ENCODE results near the gene STRN4. TPM values are rescaled to one million over a fixed set of nuclear protein-coding genes. Genes with fewer than 3 reads are reported as not detected.

Gene STRN4
- total RNA-seq, 2 donors from 2014 or later, result 79.0 to 85.2 TPM

GRCh38 chr19:46723023-46723461 is 23.2 kb downstream of the STRN4 start:
- Mint-ChIP-seq H3K27me3 (ENCODE audit: low read depth) (no peaks in the 10 kb centered on the region), H3K9me3 (no peaks in the 10 kb centered on the region), H3K4me3 (no peak overlapping the region), H3K4me1 (ENCODE audit: low read depth) (peaks cover 22% of the 10 kb centered on the region), H3K36me3 (ENCODE audit: insufficient read depth in 2 of 2) (peaks cover 6 to 15% of the 10 kb centered on the region in 2 donors), H3K27ac (no peak overlapping the region)
- no peak for ATAC-seq (replicated peaks in 1 of 2)
- no peak for DNase-seq

- ATAC-seq (replicated peaks in 1 of 2) (no peak), DNase-seq (no peak)
- Mint-ChIP-seq H3K4me3 (no peak overlapping the region), H3K36me3 (ENCODE audit: insufficient read depth in 2 of 2) (peaks cover 6 to 14% of the 10 kb centered on the region in 2 donors), H3K27ac (no peak overlapping the region), H3K27me3 (ENCODE audit: low read depth) (no peaks in the 10 kb centered on the region), H3K4me1 (ENCODE audit: low read depth) (peaks cover 27% of the 10 kb centered on the region), H3K9me3 (no peaks in the 10 kb centered on the region)
These were observed 23.7 kb downstream of the STRN4 start for GRCh38 chr19:46722421-46723022.

GRCh38 chr19:46722004-46722380 is 24.3 kb downstream of the STRN4 start:
- H3K4me1 Mint-ChIP-seq (ENCODE audit: low read depth), result peaks cover 28% of the 10 kb centered on the region
- no peak for DNase-seq
- no peak overlapping the region for H3K4me3 Mint-ChIP-seq
- no peaks in the 10 kb centered on the region for H3K9me3 Mint-ChIP-seq
- no peak for ATAC-seq (replicated peaks in 1 of 2)
- peaks cover 6 to 13% of the 10 kb centered on the region in 2 donors for H3K36me3 Mint-ChIP-seq (ENCODE audit: insufficient read depth in 2 of 2)
- H3K27me3 Mint-ChIP-seq (ENCODE audit: low read depth), result no peaks in the 10 kb centered on the region
- peak overlapping the region; percentile 22 for H3K27ac Mint-ChIP-seq

DNA sequence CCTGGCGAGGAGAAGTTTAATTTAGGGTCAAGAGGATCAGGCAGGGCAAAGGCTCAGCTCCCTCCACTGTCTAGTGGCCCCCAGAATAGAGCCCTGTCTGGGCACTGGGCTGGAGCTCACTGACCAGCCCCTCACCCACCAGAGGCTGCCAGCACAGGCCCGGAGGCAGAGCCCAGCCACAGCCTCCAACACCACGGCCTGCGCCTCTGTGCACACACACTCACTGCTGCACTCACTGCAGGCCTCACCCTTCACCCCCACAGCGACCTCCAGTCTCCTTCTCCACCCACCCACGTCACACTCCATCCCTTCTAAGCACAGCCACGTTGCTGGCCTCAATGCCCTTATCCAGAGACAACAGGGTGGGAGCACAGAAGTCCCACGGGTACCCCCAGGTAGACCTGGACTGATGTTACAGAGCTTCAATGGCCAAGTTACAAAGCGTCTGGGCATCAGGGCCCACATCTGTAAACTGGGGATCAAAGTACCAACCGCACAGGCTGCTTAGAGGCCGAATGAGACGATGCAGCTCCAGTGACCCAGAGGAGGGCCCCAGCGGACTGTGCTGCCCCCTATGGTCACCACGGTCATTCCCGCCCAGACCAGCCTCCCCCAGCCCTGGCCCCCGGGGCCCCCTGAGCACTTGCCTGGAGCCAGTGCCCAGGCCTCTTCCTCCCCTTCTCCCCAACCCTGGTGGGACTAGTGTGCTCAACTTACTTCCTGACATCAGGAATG is 24.8 kb downstream of the STRN4 start:
- Mint-ChIP-seq H3K9me3 (no peaks in the 10 kb centered on the region), H3K36me3 (ENCODE audit: insufficient read depth in 2 of 2) (peaks cover 5 to 15% of the 10 kb centered on the region in 2 donors), H3K4me1 (ENCODE audit: low read depth) (peaks cover 28% of the 10 kb centered on the region), H3K27ac (no peak overlapping the region), H3K4me3 (no peak overlapping the region), H3K27me3 (ENCODE audit: low read depth) (no peaks in the 10 kb centered on the region)
- ATAC-seq (replicated peaks in 1 of 2), result no peak
- no peak for DNase-seq

GRCh38 chr19:46720503-46721239 is 25.6 kb downstream of the STRN4 start:
- Mint-ChIP-seq H3K36me3 (ENCODE audit: insufficient read depth in 2 of 2) (peaks cover 2 to 9% of the 10 kb centered on the region in 2 donors), H3K27me3 (ENCODE audit: low read depth) (no peaks in the 10 kb centered on the region), H3K9me3 (no peaks in the 10 kb centered on the region), H3K4me3 (no peak overlapping the region), H3K27ac (no peak overlapping the region), H3K4me1 (ENCODE audit: low read depth) (peaks cover 29% of the 10 kb centered on the region)
- DNase-seq (no peak), ATAC-seq (replicated peaks in 1 of 2) (no peak)

DNA sequence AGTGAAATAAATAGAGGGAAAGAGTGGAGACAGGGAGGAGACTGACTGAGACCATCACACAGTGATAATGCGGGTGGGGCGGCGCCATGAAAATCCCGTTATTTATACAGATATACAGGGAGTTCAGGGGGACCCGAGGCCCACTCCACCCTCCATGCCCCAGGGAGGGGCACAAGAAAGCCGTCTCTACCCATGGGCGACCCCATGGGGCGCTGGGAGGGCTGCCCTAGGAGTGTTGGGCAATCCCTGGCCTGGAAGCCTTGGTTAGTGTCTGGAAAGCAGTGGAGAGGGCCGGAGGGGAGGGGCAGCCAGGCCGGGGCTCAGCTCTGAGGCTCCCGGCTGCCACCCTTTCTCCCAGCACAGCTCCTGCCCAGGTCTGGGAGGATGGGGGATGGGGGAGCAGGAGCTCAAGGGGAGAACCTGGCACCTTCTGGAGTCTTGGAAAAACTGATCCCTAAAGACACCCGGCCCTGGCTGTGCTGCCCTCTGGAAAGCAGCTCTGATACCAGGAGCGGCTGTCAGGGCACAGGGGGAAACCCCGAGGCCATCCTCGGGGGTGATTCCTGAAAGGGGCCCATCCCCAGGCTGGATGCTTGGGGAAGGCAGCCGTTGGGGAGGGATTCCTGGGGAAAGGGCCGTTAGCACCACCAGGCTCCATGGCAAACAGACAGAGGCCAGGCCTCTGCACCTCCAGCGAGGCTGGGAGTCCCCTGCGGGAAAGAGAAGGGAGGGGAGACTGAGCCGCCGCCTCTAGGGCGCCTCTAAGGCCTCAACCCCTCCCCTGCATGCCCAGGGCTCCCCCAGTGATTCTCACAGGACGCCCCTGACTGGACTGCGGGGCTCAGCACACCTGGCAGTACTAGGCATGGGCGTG is 26.4 kb downstream of the STRN4 start:
- Mint-ChIP-seq H3K4me1 (ENCODE audit: low read depth) (peaks cover 37% of the 10 kb centered on the region), H3K27ac (no peak overlapping the region), H3K27me3 (ENCODE audit: low read depth) (no peaks in the 10 kb centered on the region), H3K36me3 (ENCODE audit: insufficient read depth in 2 of 2) (peaks cover 2 to 7% of the 10 kb centered on the region in 2 donors), H3K9me3 (no peaks in the 10 kb centered on the region), H3K4me3 (no peak overlapping the region)
- DNase-seq, result no peak
- ATAC-seq (replicated peaks in 1 of 2), result no peak

- Mint-ChIP-seq H3K27ac (no peak overlapping the region), H3K36me3 (ENCODE audit: insufficient read depth in 2 of 2) (peaks cover 2 to 7% of the 10 kb centered on the region in 2 donors), H3K27me3 (ENCODE audit: low read depth) (no peaks in the 10 kb centered on the region), H3K4me3 (peak overlapping the region; percentile 64 to 96), H3K9me3 (no peaks in the 10 kb centered on the region), H3K4me1 (ENCODE audit: low read depth) (peaks cover 37% of the 10 kb centered on the region)
- DNase-seq (no peak), ATAC-seq (replicated peaks in 1 of 2) (no peak)
These were observed 27.2 kb downstream of the STRN4 start for GRCh38 chr19:46718934-46719622.

DNA sequence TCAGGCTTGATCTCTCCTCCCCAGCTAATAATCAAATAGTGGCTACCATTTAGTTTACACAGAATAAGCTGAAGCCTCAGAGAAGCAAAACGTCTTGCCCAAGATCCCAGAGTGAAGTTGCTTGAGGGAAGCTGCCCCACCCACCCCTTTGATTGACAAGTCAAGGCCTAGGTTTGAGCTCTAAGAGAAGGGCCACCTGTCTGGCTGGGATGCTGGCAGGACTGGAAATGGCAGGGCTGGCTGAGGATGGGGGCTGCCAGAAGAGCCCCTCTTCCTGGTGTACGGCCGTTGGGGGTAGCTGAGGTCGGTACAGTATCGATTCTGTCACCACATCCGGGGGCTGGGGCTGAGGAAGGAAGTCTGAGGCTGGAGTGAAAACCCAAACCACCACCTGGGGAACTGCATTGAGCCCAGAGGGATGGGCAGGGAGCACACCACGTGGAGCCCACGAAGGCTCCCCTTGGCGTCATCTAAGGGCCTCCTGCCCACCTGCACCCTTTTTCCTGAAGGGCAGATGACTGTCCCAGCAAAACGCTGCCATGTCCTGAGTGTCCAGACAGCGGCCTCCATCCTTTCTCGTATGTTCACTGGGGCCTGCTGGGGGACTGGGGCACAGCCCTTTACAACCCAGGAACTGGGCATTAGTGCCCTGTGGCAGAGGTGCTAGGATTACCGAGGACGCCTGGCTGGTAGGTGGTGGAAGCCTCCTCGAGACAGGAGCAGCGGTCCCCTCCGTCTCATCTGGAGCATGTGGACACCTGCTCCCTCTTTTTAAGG is 27.9 kb downstream of the STRN4 start:
- Mint-ChIP-seq H3K4me3 (peak overlapping the region; percentile 86 to 96), H3K9me3 (no peaks in the 10 kb centered on the region), H3K27ac (peak overlapping the region; percentile 80), H3K27me3 (ENCODE audit: low read depth) (no peaks in the 10 kb centered on the region), H3K4me1 (ENCODE audit: low read depth) (peaks cover 42% of the 10 kb centered on the region), H3K36me3 (ENCODE audit: insufficient read depth in 2 of 2) (peaks cover 2 to 7% of the 10 kb centered on the region in 2 donors)
- DNase-seq, result peak; percentile 56 to 60
- ATAC-seq (replicated peaks in 1 of 2), result peak; percentile 18 to 23

DNA sequence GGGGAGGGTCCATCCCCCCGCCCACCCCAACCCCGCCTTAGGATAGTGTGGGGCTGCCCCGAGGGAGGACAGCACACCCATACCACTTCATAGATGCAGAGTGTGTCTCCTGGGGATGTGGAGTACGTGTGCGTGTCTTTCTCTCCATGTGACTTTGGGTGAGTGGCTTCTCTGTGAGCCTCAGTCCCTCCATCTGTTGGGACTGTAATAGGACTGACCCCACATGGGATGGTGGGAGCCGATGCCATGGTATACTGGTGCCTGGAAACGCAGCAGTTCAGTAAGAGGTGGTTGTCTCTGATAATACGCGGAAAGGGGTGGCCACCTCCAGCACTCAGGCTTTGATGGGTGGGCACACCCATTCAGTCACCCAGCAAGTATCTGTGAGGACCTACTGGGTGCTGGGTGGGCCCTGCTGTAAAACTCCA is 28.5 kb downstream of the STRN4 start:
- H3K27me3 Mint-ChIP-seq (ENCODE audit: low read depth), result no peaks in the 10 kb centered on the region
- H3K36me3 Mint-ChIP-seq (ENCODE audit: insufficient read depth in 2 of 2), result peaks cover 2 to 7% of the 10 kb centered on the region in 2 donors
- H3K9me3 Mint-ChIP-seq, result no peaks in the 10 kb centered on the region
- peak overlapping the region; percentile 80 for H3K27ac Mint-ChIP-seq
- H3K4me3 Mint-ChIP-seq, result peak overlapping the region; percentile 86 to 96
- ATAC-seq (replicated peaks in 1 of 2), result peak; percentile 19 to 32
- H3K4me1 Mint-ChIP-seq (ENCODE audit: low read depth), result peaks cover 47% of the 10 kb centered on the region
- DNase-seq, result peak in 1 of 2 donors; percentile 19

GRCh38 chr19:46717034-46717715 is 29.1 kb downstream of the STRN4 start, which contains the start of gene PRKD2:
TSS of gene PRKD2 (minus strand) at chr19:46717114. CDS start at chr19:46716370, 744 bp downstream.
- DNase-seq, result peak; percentile 94 to 95
- Mint-ChIP-seq H3K4me1 (ENCODE audit: low read depth) (peaks cover 44% of the 10 kb centered on the region), H3K36me3 (ENCODE audit: insufficient read depth in 2 of 2) (peaks cover 2 to 5% of the 10 kb centered on the region in 2 donors), H3K27me3 (ENCODE audit: low read depth) (no peaks in the 10 kb centered on the region), H3K4me3 (peak within 1 kb of the TSS; percentile 86 to 96), H3K27ac (peak within 1 kb of the TSS; percentile 97), H3K9me3 (no peaks in the 10 kb centered on the region)
- ATAC-seq (replicated peaks in 1 of 2), result peak; percentile 77 to 80

DNA sequence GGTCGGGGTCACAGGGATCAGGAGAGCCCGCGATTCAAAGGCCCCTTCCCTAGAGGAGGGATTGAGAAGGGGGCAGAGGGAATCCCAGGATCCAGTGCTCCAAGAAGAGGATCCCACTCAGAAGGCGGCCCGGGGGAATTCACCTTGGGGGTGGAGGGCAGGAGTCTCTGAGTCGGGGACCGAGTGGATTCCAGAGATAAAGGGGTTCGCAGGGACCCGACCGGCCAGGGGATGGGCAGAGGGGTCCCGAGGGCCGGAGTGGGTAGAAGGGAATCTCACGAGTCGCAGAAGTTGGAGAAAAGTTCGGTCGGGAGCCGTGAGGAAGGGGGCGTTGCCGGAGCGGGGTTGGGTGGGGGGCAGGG is 29.6 kb downstream of the STRN4 start:
- DNase-seq (no peak), ATAC-seq (replicated peaks in 1 of 2) (peak in 1 of 2 donors; percentile 3)
- Mint-ChIP-seq H3K9me3 (no peaks in the 10 kb centered on the region), H3K4me1 (ENCODE audit: low read depth) (peaks cover 40% of the 10 kb centered on the region), H3K36me3 (ENCODE audit: insufficient read depth in 2 of 2) (peaks cover 2 to 3% of the 10 kb centered on the region in 2 donors), H3K27me3 (ENCODE audit: low read depth) (no peaks in the 10 kb centered on the region), H3K4me3 (peak overlapping the region; percentile 86 to 96), H3K27ac (peak overlapping the region; percentile 97)

Data from activated T-cell treated with anti-CD3 and anti-CD28 coated beads, Interleukin-2, amount 50 U/mL, for 72 hours (primary cell).